ENCODE results near the gene BCAS3. TPM values are rescaled to one million over a fixed set of nuclear protein-coding genes. Genes with fewer than 3 reads are reported as not detected.

BCAS3 gene
- total RNA-seq, 1 donor from 2014 or later, result 64.9 TPM

GRCh38 chr17:61106354-61106753, 428.7 kb downstream of the BCAS3 start:
- H3K27ac Mint-ChIP-seq, result no peak overlapping the region
- TF ChIP-seq CTCF (IDR thresholded peaks at IDR 0.05; ENCODE audit: unreplicated experiment), result no peak
- H3K27me3 Mint-ChIP-seq (ENCODE audit: low read depth), result no peaks in the 10 kb centered on the region
- H3K9me3 Mint-ChIP-seq, result peaks cover 11% of the 10 kb centered on the region
- peaks cover 14% of the 10 kb centered on the region for H3K36me3 Mint-ChIP-seq
- H3K4me1 Mint-ChIP-seq, result peaks cover 29% of the 10 kb centered on the region
- DNase-seq (ENCODE audit: low spot score in 2 of 2, unreplicated experiment in 2 of 2), result no peak
- no peak overlapping the region for H3K4me3 Mint-ChIP-seq

- DNase-seq (ENCODE audit: low spot score in 2 of 2, unreplicated experiment in 2 of 2), result no peak
- Mint-ChIP-seq H3K9me3 (peaks cover 16% of the 10 kb centered on the region), H3K4me1 (peaks cover 2% of the 10 kb centered on the region), H3K27me3 (ENCODE audit: low read depth) (no peaks in the 10 kb centered on the region), H3K36me3 (peaks cover 15% of the 10 kb centered on the region), H3K27ac (no peak overlapping the region), H3K4me3 (no peak overlapping the region)
- TF ChIP-seq CTCF (IDR thresholded peaks at IDR 0.05; ENCODE audit: unreplicated experiment), result no peak
Observed at GRCh38 chr17:61116577-61116976, 438.9 kb downstream of the BCAS3 start.

- Mint-ChIP-seq H3K27me3 (ENCODE audit: low read depth) (no peaks in the 10 kb centered on the region), H3K4me1 (peaks cover 10% of the 10 kb centered on the region), H3K9me3 (peaks cover 16% of the 10 kb centered on the region), H3K36me3 (peaks cover 15% of the 10 kb centered on the region), H3K4me3 (no peak overlapping the region), H3K27ac (no peak overlapping the region)
- no peak for TF ChIP-seq CTCF (IDR thresholded peaks at IDR 0.05; ENCODE audit: unreplicated experiment)
- DNase-seq (ENCODE audit: low spot score in 2 of 2, unreplicated experiment in 2 of 2), result no peak
Observed at GRCh38 chr17:61117983-61118382, 440.3 kb downstream of the BCAS3 start.

- Mint-ChIP-seq H3K9me3 (peaks cover 16% of the 10 kb centered on the region), H3K4me3 (no peak overlapping the region), H3K27ac (no peak overlapping the region), H3K4me1 (peaks cover 15% of the 10 kb centered on the region), H3K27me3 (ENCODE audit: low read depth) (no peaks in the 10 kb centered on the region), H3K36me3 (peaks cover 15% of the 10 kb centered on the region)
- TF ChIP-seq CTCF (IDR thresholded peaks at IDR 0.05; ENCODE audit: unreplicated experiment), result no peak
- no peak for DNase-seq (ENCODE audit: low spot score in 2 of 2, unreplicated experiment in 2 of 2)
Observed at GRCh38 chr17:61118871-61119270, 441.2 kb downstream of the BCAS3 start.

GRCh38 chr17:61122326-61122913, 444.8 kb downstream of the BCAS3 start:
- Mint-ChIP-seq H3K27me3 (ENCODE audit: low read depth) (no peaks in the 10 kb centered on the region), H3K27ac (peak overlapping the region; percentile 59), H3K9me3 (peaks cover 11% of the 10 kb centered on the region), H3K4me3 (no peak overlapping the region), H3K36me3 (peaks cover 9% of the 10 kb centered on the region), H3K4me1 (peaks cover 42% of the 10 kb centered on the region)
- no peak for TF ChIP-seq CTCF (IDR thresholded peaks at IDR 0.05; ENCODE audit: unreplicated experiment)
- DNase-seq (ENCODE audit: low spot score in 2 of 2, unreplicated experiment in 2 of 2), result no peak

GRCh38 chr17:61124562-61124961, 446.9 kb downstream of the BCAS3 start:
- TF ChIP-seq CTCF (IDR thresholded peaks at IDR 0.05; ENCODE audit: unreplicated experiment), result no peak

More at GRCh38 chr17:61124562-61124961, 446.9 kb downstream of the BCAS3 start:
- DNase-seq (ENCODE audit: low spot score in 2 of 2, unreplicated experiment in 2 of 2), result no peak
- Mint-ChIP-seq H3K9me3 (peaks cover 5% of the 10 kb centered on the region), H3K27ac (peak overlapping the region; percentile 51), H3K4me3 (no peak overlapping the region), H3K4me1 (peaks cover 64% of the 10 kb centered on the region), H3K27me3 (ENCODE audit: low read depth) (no peaks in the 10 kb centered on the region), H3K36me3 (peaks cover 3% of the 10 kb centered on the region)
